Measurements from ENCODE around the gene CDC42BPB.

- TF ChIP-seq, protein P1, sequence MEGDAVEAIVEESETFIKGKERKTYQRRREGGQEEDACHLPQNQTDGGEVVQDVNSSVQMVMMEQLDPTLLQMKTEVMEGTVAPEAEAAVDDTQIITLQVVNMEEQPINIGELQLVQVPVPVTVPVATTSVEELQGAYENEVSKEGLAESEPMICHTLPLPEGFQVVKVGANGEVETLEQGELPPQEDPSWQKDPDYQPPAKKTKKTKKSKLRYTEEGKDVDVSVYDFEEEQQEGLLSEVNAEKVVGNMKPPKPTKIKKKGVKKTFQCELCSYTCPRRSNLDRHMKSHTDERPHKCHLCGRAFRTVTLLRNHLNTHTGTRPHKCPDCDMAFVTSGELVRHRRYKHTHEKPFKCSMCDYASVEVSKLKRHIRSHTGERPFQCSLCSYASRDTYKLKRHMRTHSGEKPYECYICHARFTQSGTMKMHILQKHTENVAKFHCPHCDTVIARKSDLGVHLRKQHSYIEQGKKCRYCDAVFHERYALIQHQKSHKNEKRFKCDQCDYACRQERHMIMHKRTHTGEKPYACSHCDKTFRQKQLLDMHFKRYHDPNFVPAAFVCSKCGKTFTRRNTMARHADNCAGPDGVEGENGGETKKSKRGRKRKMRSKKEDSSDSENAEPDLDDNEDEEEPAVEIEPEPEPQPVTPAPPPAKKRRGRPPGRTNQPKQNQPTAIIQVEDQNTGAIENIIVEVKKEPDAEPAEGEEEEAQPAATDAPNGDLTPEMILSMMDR (conservative IDR thresholded peaks at IDR 0.05; ENCODE audit: low read depth, low read length), result no peak
- TF ChIP-seq, protein P2, sequence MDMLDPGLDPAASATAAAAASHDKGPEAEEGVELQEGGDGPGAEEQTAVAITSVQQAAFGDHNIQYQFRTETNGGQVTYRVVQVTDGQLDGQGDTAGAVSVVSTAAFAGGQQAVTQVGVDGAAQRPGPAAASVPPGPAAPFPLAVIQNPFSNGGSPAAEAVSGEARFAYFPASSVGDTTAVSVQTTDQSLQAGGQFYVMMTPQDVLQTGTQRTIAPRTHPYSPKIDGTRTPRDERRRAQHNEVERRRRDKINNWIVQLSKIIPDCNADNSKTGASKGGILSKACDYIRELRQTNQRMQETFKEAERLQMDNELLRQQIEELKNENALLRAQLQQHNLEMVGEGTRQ (IDR thresholded peaks at IDR 0.05; ENCODE audit: low read depth, low read length), result no peak
- TF ChIP-seq BHLHE40 (IDR thresholded peaks at IDR 0.05; ENCODE audit: low read depth, low read length) (no peak), POLR2A (IDR thresholded peaks at IDR 0.05; ENCODE audit: low read depth, low read length) (no peak), RCOR1 (IDR thresholded peaks at IDR 0.05; ENCODE audit: insufficient replicate concordance, low read length) (no peak), RFX5 (IDR thresholded peaks at IDR 0.05; ENCODE audit: low read depth, low read length) (no peak), MAZ (IDR thresholded peaks at IDR 0.05; ENCODE audit: borderline replicate concordance, low read depth, low read length) (no peak), CEBPB (IDR thresholded peaks at IDR 0.05; ENCODE audit: low read depth, low read length) (no peak)
- TF ChIP-seq, protein P3, sequence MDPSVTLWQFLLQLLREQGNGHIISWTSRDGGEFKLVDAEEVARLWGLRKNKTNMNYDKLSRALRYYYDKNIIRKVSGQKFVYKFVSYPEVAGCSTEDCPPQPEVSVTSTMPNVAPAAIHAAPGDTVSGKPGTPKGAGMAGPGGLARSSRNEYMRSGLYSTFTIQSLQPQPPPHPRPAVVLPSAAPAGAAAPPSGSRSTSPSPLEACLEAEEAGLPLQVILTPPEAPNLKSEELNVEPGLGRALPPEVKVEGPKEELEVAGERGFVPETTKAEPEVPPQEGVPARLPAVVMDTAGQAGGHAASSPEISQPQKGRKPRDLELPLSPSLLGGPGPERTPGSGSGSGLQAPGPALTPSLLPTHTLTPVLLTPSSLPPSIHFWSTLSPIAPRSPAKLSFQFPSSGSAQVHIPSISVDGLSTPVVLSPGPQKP (IDR thresholded peaks at IDR 0.05; ENCODE audit: borderline replicate concordance, low read depth, low read length), result no peak
Observed at GRCh38 chr14:102915292-102916110, 141.8 kb downstream of the CDC42BPB start.
